HG03575 (cell line): ENCODE measurements around the gene TMEM238L.

Source experiments
- ATAC-seq: cut with Tn5 transposase; IDR thresholded peaks from one replicate; pipeline ENCODE4 v1.9.1; 2021; ENCODE audit not compliant: unreplicated experiment, insufficient number of reproducible peaks, low FRiP score; ENCODE audit errors: extremely low read depth

Gene TMEM238L

DNA sequence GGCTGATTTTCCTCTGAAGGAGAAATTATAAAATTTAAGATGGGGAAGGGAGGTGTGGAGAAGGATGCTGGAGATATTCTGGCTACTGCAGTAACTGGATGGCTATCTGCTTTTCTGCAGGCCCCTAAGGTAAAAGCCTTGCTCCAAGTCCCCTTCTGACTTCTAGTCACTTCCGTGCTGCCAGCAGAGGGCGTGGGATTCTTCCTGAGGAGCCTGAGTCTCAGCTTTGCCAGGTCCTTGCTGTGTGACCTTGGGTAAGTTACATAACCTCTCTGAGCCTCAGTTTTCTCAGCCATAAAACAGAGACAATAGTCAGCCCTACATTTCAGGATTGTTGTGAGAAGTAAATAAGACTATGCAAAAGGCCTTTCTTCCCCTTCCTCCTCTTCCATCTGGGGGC lies 49.8 kb downstream of the TMEM238L start:
- ATAC-seq: no peak

DNA sequence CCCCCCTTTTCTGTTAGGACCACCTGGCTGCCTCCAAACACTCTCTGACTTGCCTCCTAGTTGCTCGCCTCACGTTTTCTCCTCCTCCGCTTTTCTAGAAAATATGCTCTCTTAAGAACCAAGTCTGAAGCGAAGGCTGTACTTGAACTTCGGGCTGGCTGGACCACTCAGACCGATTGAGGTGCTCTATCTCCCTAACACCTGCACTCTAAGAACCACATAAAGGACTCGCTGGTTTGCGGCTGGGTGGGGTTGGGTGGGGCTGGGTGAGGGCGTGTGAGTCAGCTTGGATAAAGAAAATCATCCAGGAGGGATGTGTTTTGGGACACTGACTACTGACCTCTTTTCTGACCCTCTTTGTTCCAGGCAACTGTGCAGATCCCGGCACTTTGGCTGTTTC lies 51.2 kb downstream of the TMEM238L start:
- ATAC-seq: no peak

DNA sequence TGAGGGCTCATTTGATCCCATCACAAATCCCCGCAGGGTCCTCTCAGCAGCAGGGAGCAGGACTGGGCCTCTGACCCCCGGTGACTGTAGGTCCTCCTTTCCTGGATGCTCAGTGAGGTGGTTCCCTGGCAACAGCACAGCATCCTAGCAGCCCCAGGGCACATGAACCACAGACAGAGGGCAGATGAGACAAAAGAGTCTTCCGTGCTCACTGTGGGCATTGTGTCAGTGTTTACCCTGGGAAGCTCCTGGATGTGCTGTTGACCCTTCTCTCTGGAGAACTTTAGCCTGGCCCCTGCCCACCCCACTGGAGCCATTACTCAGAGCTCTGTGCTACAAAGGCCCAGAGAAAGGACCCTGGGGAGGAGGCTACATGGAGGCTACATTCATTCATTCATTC lies 52.3 kb downstream of the TMEM238L start:
- ATAC-seq: no peak

DNA sequence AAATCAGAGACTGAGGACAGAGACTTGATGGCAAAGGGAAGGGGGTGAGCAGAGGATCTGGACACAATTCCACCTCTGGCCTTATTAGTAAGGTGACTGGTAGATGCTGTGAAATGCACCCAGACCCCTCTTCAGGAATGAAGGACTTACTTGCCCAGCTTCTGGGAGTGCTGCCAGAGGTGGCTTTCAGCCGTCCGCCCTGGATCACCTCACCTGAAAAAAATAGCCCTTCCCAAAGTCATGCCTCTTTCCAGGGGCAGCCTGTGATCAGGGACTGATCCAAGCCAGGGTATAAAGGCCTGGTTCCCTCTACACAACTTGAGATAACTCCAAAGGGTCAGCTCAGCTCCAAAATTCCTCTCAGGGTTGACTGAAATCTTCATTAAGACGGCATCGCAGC lies 53.7 kb downstream of the TMEM238L start:
- ATAC-seq: no peak

DNA sequence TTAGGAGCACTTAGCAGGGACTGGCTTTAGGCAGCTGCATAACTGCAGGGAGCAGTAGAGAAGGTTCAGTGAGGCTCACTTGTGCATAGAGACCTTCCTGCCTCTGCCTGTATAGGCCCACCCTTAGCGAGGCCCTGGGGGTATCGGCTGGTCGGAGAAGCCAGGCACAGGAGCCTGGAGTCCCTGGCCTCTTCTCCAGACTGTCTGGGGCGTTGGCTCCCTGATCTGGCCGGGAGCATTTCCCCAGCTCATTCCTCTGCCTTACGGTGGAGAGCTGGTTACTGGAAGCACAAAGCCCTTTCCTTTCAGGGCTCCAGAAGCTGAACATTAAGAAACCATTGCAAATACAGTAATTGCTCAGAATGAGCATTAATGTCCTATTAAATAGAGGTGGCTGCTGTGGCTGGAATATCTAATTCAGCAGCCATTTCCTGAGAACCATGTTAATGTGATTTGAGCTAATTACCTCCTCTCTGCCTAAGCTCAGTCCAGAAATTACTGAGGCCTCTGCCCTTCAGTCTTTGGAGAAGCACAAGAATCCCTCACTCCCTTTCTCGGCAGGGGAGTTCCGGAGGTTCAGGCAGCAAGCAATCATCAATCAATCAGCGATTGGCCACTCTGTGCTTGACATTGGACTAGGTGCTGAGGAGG lies 55.2 kb downstream of the TMEM238L start:
- ATAC-seq: no peak

DNA sequence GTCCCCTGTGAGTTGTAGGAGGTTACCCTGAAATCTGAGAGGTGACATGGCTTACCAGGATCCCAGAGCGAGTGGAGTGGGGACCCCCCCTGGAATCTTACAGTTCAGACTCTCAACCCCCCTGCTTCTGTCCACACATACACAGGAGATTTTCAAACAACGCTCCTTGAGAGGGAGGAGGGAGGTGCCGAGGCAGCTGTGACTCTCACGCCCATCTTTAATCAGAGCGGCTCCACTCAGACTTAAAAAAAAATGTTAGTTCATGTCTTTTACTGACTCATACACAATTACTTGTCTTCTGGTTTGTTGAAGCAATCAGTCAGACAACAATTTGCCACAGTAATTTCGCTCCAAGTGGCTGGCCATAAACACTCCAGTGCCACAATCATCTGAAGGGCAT lies 58.7 kb downstream of the TMEM238L start:
- no peak for ATAC-seq
